HepG2 (cell line): ENCODE data around the gene COLEC12. TPM values are rescaled to one million over a fixed set of nuclear protein-coding genes. Genes with fewer than 3 reads are reported as not detected.
A peak's percentile ranks its signal among the peaks of the same experiment; 100 is the strongest.

Experiments used
- CSRNP2 ChIP-seq: sonication (generic); formaldehyde crosslinking; conservative IDR thresholded peaks from 2 replicates; pipeline ENCODE4 v1.8.0; 2022; ENCODE audit warnings: low read depth, missing genetic modification reagents
- DR1 ChIP-seq: sonication (generic); formaldehyde crosslinking; IDR thresholded peaks from 2 replicates; pipeline ENCODE4 v1.8.0; 2021; ENCODE audit warnings: mild to moderate bottlenecking, missing genetic modification reagents, inconsistent platforms
- FIP1L1 ChIP-seq: fragments of 200-400 bp; formaldehyde crosslinking; IDR thresholded peaks from 2 replicates; pipeline ENCODE4 v1.6.1; 2018; ENCODE audit warnings: low read depth, mild to moderate bottlenecking, low read length, moderate library complexity, borderline replicate concordance; ENCODE audit not compliant: insufficient read depth
- FOXJ3 ChIP-seq: sonication (generic); formaldehyde crosslinking; IDR thresholded peaks from 2 replicates; pipeline ENCODE4 v1.4.0; 2020; ENCODE audit warnings: missing genetic modification reagents, mild to moderate bottlenecking, borderline replicate concordance
- FOXP4 ChIP-seq: sonication (generic); formaldehyde crosslinking; IDR thresholded peaks from 2 replicates; pipeline ENCODE4 v1.4.0; 2020; ENCODE audit warnings: missing genetic modification reagents
- HINFP ChIP-seq: sonication (generic); formaldehyde crosslinking; IDR thresholded peaks from 2 replicates; pipeline ENCODE4 v1.4.0; 2020; ENCODE audit warnings: low read depth, mild to moderate bottlenecking, missing genetic modification reagents
- PAXIP1 ChIP-seq: sonication (generic); formaldehyde crosslinking; conservative IDR thresholded peaks from 2 replicates; pipeline ENCODE4 v1.4.0; 2020; ENCODE audit warnings: mild to moderate bottlenecking, missing genetic modification reagents, moderate library complexity
- POLR2G ChIP-seq: fragments of 200-400 bp; formaldehyde crosslinking; IDR thresholded peaks from 2 replicates; pipeline ENCODE4 v1.6.1; 2018; ENCODE audit warnings: mild to moderate bottlenecking, low read depth, low read length, moderate library complexity
- TFDP1 ChIP-seq: IDR thresholded peaks from 2 replicates; pipeline ENCODE4 v1.6.1; 2016; ENCODE audit warnings: missing compliant biosample characterization, missing genetic modification reagents, borderline replicate concordance
- TMF1 ChIP-seq: sonication (generic); formaldehyde crosslinking; IDR thresholded peaks from 2 replicates; pipeline ENCODE4 v1.8.1; 2022; ENCODE audit warnings: low read depth, missing genetic modification reagents
- ZBTB4 ChIP-seq: sonication (generic); formaldehyde crosslinking; IDR thresholded peaks from 2 replicates; pipeline ENCODE4 v1.4.0; 2020; ENCODE audit warnings: missing genetic modification reagents, mild to moderate bottlenecking, borderline replicate concordance
- ZNF256 ChIP-seq: sonication (generic); formaldehyde crosslinking; conservative IDR thresholded peaks from 2 replicates; pipeline ENCODE4 v1.4.0; 2020; ENCODE audit warnings: missing genetic modification reagents
- polyA plus RNA-seq, 8 experiments: library from polyadenylated mRNA; depleted of rRNA in 3 of 8; stranded (reverse) in 7 of 8; unstranded in 1 of 8; fragments of >200 nt; fragmentation: Illumina TruSeq in 4 of 8; extraction: Trizol in 4 of 8; gene quantifications; 2 replicates each; pipeline versions ENCODE4 v1.2.1 to v1.2.3, GENCODE V29; 2011 to 2016; ENCODE audit warnings: low read depth in 4 of 8, missing spikeins in 1 of 8, mixed read lengths in 1 of 8; ENCODE audit not compliant: insufficient read depth in 1 of 8
- total RNA-seq, 5 experiments: library from RNA; depleted of rRNA; stranded (reverse); fragments of >200 nt; fragmentation: Illumina TruSeq; extraction: Trizol; gene quantifications; 2 replicates each; pipeline ENCODE4 v1.2.3, GENCODE V29; 2016; ENCODE audit warnings: low read depth in 1 of 5

The COLEC12 gene
- total and polyA plus RNA-seq, 2 of the 13 experiments (the other 11 are each of a cell fraction or from before 2014, with no cell fraction given), result 0.02 to 0.11 TPM

- TF ChIP-seq FOXP4, result peak; percentile 36; the same call in 1 of the 2 replicates
- no peak for TF ChIP-seq ZNF256
- no peak for TF ChIP-seq ZBTB4 (CRISPR knock-in tag)
- TF ChIP-seq PAXIP1 (CRISPR knock-in tag), result peak; percentile 96
- peak; percentile 66; the same call in 1 of the 2 replicates for TF ChIP-seq TFDP1 (CRISPR knock-in tag)
- TF ChIP-seq DR1 (CRISPR knock-in tag), result no peak
- TF ChIP-seq TMF1 (CRISPR knock-in tag), result no peak
- 0 out of 2 replicates have a peak, but pooled peaks have one; percentile 26 for TF ChIP-seq POLR2G
- TF ChIP-seq FOXJ3 (CRISPR knock-in tag), result peak; percentile 28; the same call in 1 of the 2 replicates
- no peak for TF ChIP-seq FIP1L1
- TF ChIP-seq HINFP (CRISPR knock-in tag), result 0 out of 2 replicates have a peak, but pooled peaks have one; percentile 44
- no peak for TF ChIP-seq CSRNP2 (CRISPR knock-in tag)
Measured at GRCh38 chr18:362311-363290, 137.9 kb downstream of the COLEC12 start (continued).
